Heart right ventricle (tissue), 16 donors: ENCODE measurements around the gene ZNF423. TPM values are rescaled to one million over a fixed set of nuclear protein-coding genes. Genes with fewer than 3 reads are reported as not detected.
"Not testable (repeated sequence)": the region's sequence is repeated elsewhere in the genome, so short reads cannot be mapped to it uniquely, and the experiment has no call there.

Source experiments
- ATAC-seq, 8 donors: fragments of 200-7000 bp; cut with Tn5 transposase; one replicate each; pipeline ENCODE4 v1.9.1; 2020; ENCODE audit warnings: mild to moderate bottlenecking in 8 of 8, moderate library complexity in 8 of 8, moderate number of reproducible peaks in 1 of 8
- DNase-seq, 2 donors: peaks; one replicate each; pipeline ENCODE4 v3.0.0-alpha.2; 2020
- H3K27ac ChIP-seq, 10 donors: fragments of 200-600 bp; sonication (generic) in 2 of 10; one replicate each; pipeline versions ENCODE4 v1.5.0 to v1.8.0; 2020 to 2022; ENCODE audit warnings: mild to moderate bottlenecking in 3 of 10
- H3K27me3 ChIP-seq, 7 donors: fragments of 200-600 bp; one replicate each; pipeline ENCODE4 v1.8.0; 2021 to 2022; ENCODE audit warnings: mild to moderate bottlenecking in 2 of 7
- H3K36me3 ChIP-seq, 9 donors: fragments of 200-600 bp; sonication (generic) in 1 of 9; one replicate each; pipeline versions ENCODE4 v1.5.0 to v1.8.0; 2020 to 2022; ENCODE audit warnings: mild to moderate bottlenecking in 2 of 9
- H3K4me1 ChIP-seq, 9 donors: fragments of 200-600 bp; sonication (generic) in 1 of 9; one replicate each; pipeline versions ENCODE4 v1.5.0 to v1.8.0; 2020 to 2022; ENCODE audit warnings: mild to moderate bottlenecking in 4 of 9
- H3K4me3 ChIP-seq, 10 donors: fragments of 200-600 bp; sonication (generic) in 2 of 10; one replicate each; pipeline versions ENCODE4 v1.5.0 to v1.8.0; 2020 to 2022; ENCODE audit warnings: mild to moderate bottlenecking in 7 of 10, moderate library complexity in 2 of 10
- H3K9me3 ChIP-seq, 11 donors: fragments of 200-600 bp in 10 of 11; sonication (generic) in 2 of 11; one replicate each; pipeline versions ENCODE4 v1.5.0 to v1.8.0; 2013 to 2022; ENCODE audit warnings: mild to moderate bottlenecking in 2 of 11, control low read depth in 1 of 11, moderate library complexity in 1 of 11
- WGBS, 2 donors: extraction: QIAGEN DNeasy Blood & Tissue Kit; methylation state at CpG; one replicate each; pipeline ENCODE4 v1.1.7; 2013; ENCODE audit warnings: inconsistent platforms in 1 of 2; 5-methylcytosine and 5-hydroxymethylcytosine counted together
- intact Hi-C, 10 donors: fragments of 100-400 bp; cut with DNase I; formaldehyde crosslinking; loops; one replicate each; pipeline versions ENCODE4 v1.11.1 to v1.14.2; 2022
- polyA plus RNA-seq, 2 donors: library from polyadenylated mRNA; stranded (reverse); fragments of 200-250 nt; gene quantifications; one replicate each; pipeline ENCODE4 v1.2.3, GENCODE V29; 2013
- total RNA-seq, 10 donors: library from RNA; stranded (reverse); fragmentation: NEBNext Ultra II Directional in 3 of 10; extraction: Animal tissue kit (Norgen Biotek cat#: 25700) in 3 of 10; gene quantifications; one replicate each; pipeline versions ENCODE4 v1.2.1 to v1.2.4, GENCODE V29; 2021 to 2023
- TF ChIP-seq, protein P1 (sequence below), 9 donors: fragments of 200-600 bp; sonication (generic) in 2 of 9; IDR thresholded peaks; one replicate each; pipeline versions ENCODE4 v1.5.0 to v1.8.0; 2021 to 2022; ENCODE audit warnings: antibody characterized with exemption in 9 of 9, mild to moderate bottlenecking in 5 of 9, moderate library complexity in 1 of 9
- donor health status: Arrhythmogenic right ventricular cardiomyopathy.
- donor health status: ischemic (EF 13 %, LVEDD 7.1; RV severe dilation, severe dysfunction).
- donor health status: healthy with polysubstance abuse.
- donor health status: DM: no; HTN: yes; CAD: no.
- donor health status: DM: no; HTN: no; CAD: no.
- donor health status: ischemic (EF 25% LVEDD 6.9; RV normal size, moderate dysfunction).
- donor health status: ischemic (EF 25% LVEDD 5.7; RV mildly dilated, moderate dysfunction).
- donor health status: healthy.
- donor health status: DM: yes; HTN: yes; CAD: no.
- donor health status: Ischemic cardiomyopathy.
- donor health status: ischemic (EF 35%, LVEDD 5.7; RV mildly dilated, moderate dysfunction).
- donor health status: nonischemic (EF 11% LVEDD 7.7; RV severe dilation, severe dysfunction).
- donor health status: DM: yes; HTN: yes; CAD: no.
- donor health status: PGD.
- donor health status: ischemic (EF 29% LVEDD 5.4; RV normal size, mild dysfunction).
- donor health status: nonischemic (EF 23%, LVEDD 6.1; RV moderate dilation, normal function).

ZNF423 gene
- total and polyA plus RNA-seq, 12 donors, result 2.6 to 10.6 (median 7.0) TPM

DNA sequence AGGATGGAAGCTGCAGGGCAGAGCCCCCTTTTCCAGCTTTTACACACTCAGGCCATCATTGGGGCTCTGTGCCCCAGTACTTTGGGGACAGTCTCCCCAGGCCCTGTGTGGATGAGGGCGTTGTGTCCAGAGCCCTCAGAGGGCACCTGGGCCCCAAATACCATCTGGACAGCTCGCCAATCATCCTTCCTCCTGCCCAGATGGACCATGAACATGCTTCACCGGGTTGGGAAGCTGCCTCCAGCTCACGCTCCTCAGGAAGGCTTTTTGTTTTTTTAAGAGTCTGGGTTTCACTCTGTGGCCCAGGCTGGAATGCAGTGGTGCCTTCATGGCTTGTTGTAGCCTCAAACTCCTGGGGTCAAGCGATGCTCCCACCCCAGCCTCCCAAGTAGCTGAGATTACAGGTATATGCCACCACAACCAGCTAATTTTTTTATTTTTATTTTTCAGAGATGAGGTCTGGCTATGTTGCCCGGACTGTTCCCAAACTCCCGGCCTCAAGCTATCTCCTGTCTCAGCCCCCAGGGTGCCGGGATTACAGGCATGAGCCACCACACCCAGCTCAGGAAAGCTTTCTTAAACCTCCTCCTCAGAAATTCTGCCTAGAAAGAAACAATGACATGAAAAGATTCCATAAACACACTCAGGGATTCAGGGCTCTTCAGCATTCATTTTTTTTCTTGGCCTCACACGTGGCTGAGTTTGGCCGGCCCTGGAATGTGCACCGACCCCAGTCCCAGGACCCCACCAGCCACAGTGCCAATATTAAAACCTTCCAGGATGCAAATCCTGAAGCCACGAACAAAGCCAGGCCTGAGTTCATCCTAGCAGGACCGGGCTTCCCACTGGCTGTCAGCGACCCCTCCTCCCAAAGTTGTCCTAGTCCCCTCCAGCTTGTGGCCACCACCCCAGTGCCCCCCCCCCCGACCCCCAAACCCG is 27.4 kb upstream of the ZNF423 start:
- no peak for DNase-seq
- no peak for ATAC-seq
- H3K27ac ChIP-seq, result no peak overlapping the region
- H3K4me3 ChIP-seq, result no peak overlapping the region
- H3K4me1 ChIP-seq, result no peaks in the 10 kb centered on the region
- no peaks in the 10 kb centered on the region for H3K9me3 ChIP-seq
- 58 to 66% methylated on average over 16 of the region's 16 CpGs for WGBS, 2 donors
- H3K27me3 ChIP-seq, result peaks cover 0 to 22% (median 0%) of the 10 kb centered on the region in 7 donors
- intact Hi-C loops, result loop anchor here in 1 of 10 donors (10.0 kb wide), 1 partner anchor 279 kb away; no protein-coding TSS in a partner anchor
- TF ChIP-seq, protein P1, sequence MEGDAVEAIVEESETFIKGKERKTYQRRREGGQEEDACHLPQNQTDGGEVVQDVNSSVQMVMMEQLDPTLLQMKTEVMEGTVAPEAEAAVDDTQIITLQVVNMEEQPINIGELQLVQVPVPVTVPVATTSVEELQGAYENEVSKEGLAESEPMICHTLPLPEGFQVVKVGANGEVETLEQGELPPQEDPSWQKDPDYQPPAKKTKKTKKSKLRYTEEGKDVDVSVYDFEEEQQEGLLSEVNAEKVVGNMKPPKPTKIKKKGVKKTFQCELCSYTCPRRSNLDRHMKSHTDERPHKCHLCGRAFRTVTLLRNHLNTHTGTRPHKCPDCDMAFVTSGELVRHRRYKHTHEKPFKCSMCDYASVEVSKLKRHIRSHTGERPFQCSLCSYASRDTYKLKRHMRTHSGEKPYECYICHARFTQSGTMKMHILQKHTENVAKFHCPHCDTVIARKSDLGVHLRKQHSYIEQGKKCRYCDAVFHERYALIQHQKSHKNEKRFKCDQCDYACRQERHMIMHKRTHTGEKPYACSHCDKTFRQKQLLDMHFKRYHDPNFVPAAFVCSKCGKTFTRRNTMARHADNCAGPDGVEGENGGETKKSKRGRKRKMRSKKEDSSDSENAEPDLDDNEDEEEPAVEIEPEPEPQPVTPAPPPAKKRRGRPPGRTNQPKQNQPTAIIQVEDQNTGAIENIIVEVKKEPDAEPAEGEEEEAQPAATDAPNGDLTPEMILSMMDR (IDR thresholded peaks at IDR 0.05), result no peak
- H3K36me3 ChIP-seq, result no peaks in the 10 kb centered on the region

DNA sequence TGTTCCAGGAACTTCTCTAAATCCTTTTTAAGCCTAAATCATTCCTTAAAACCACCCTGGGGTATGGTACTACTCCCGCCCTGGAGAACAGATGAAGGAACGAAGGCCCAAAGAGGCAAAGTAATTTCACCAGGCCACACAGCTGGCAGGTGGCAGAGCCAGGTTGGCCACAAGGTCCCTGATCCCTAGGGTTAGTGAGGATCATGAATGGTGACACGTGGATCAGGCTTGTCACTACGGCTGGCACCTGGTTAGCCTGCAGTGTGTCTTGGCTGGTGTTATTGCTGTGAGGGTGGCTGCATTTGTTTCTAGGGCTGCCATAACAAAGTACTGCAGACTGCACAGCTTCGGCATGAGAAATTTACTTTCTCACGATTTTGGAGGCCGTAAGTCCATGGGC is 26.0 kb upstream of the ZNF423 start:
- peaks cover 0 to 35% (median 10%) of the 10 kb centered on the region in 7 donors for H3K27me3 ChIP-seq
- TF ChIP-seq, protein P1 (IDR thresholded peaks at IDR 0.05), result no peak
- H3K36me3 ChIP-seq, result no peaks in the 10 kb centered on the region
- DNase-seq, result no peak
- H3K27ac ChIP-seq, result no peak overlapping the region
- H3K4me1 ChIP-seq, result peaks cover 0 to 3% (median under 1%) of the 10 kb centered on the region in 9 donors
- H3K9me3 ChIP-seq, result no peaks in the 10 kb centered on the region
- H3K4me3 ChIP-seq, result no peak overlapping the region
- intact Hi-C loops, result loop anchor here in 1 of 10 donors (10.0 kb wide), 1 partner anchor 277 kb away; no protein-coding TSS in a partner anchor
- no peak for ATAC-seq
- WGBS, 2 donors, result 84 to 93% methylated on average over 7 of the region's 7 CpGs

DNA sequence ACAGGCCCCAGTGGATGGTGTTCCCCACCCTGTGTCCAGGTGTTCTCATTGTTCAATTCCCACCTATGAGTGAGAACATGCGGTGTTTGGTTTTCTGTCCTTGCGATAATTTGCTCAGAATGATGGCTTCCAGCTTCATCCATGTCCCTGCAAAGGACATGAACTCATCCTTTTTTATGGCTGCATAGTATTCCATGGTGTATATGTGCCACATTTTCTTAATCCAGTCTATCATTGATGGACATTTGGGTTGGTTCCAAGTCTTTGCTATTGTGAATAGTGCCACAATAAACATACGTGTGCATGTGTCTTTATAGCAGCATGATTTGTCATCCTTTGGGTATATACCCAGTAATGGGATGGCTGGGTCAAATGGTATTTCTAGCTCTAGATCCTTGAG is 22.6 kb upstream of the ZNF423 start:
- not testable (repeated sequence) for H3K36me3 ChIP-seq, H3K27ac ChIP-seq, DNase-seq, ATAC-seq, H3K4me3 ChIP-seq, H3K9me3 ChIP-seq
- intact Hi-C loops, result loop anchor here in 5 of 10 donors (5.0 to 10.0 kb wide), 3 partner anchors 384 to 471 kb away; no protein-coding TSS in a partner anchor
- Histone ChIP-seq H3K27me3 (peaks cover 0 to 24% (median 18%) of the 10 kb centered on the region in 7 donors), H3K4me1 (peaks cover 0 to 14% (median 8%) of the 10 kb centered on the region in 9 donors)
- WGBS, 2 donors, result 86 to 98% methylated on average over 3 of the region's 3 CpGs

DNA sequence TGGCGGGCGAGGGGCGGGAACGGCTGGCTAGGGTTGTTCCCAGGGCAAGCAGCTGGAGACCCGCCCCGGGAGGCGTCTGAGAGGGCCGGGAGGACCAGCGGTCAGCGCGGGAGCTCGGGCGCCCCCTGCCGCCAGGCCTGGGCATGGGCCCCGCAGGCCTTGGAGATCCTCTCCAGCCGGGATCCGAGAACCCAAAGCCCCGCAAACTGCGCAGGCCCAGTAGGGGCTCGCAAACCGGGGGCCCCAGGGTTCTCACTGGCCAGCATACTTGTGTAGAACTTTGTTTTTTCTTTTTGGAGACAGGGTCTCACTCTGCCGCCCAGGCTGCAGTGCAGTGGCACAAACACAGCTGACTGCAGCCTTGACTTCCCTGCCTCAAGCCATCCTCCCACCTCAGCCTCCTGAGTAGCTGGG is 20.8 kb upstream of the ZNF423 start:
- H3K36me3 ChIP-seq, result no peaks in the 10 kb centered on the region
- WGBS, 2 donors, result 2 to 3% methylated on average over 22 of the region's 22 CpGs
- ATAC-seq (peak; percentile 87 to 96 (median 94)), DNase-seq (peak; percentile 58 to 84)
- TF ChIP-seq, protein P1 (IDR thresholded peaks at IDR 0.05), result peak; percentile 88 to 98 (median 96)
- intact Hi-C loops, result loop anchor here in 6 of 10 donors (1.0 to 10.0 kb wide), 5 partner anchors 382 to 469 kb away; no protein-coding TSS in a partner anchor
- H3K4me3 ChIP-seq, result peak overlapping the region; percentile 8 to 59 (median 45)
- peaks cover 0 to 28% (median 16%) of the 10 kb centered on the region in 7 donors for H3K27me3 ChIP-seq
- peak overlapping the region in 1 of 10 donors; percentile 10 for H3K27ac ChIP-seq
- H3K4me1 ChIP-seq, result peaks cover 0 to 14% (median 8%) of the 10 kb centered on the region in 9 donors
- H3K9me3 ChIP-seq, result no peaks in the 10 kb centered on the region
